ENCODE measurements around the gene SART3.

DNA sequence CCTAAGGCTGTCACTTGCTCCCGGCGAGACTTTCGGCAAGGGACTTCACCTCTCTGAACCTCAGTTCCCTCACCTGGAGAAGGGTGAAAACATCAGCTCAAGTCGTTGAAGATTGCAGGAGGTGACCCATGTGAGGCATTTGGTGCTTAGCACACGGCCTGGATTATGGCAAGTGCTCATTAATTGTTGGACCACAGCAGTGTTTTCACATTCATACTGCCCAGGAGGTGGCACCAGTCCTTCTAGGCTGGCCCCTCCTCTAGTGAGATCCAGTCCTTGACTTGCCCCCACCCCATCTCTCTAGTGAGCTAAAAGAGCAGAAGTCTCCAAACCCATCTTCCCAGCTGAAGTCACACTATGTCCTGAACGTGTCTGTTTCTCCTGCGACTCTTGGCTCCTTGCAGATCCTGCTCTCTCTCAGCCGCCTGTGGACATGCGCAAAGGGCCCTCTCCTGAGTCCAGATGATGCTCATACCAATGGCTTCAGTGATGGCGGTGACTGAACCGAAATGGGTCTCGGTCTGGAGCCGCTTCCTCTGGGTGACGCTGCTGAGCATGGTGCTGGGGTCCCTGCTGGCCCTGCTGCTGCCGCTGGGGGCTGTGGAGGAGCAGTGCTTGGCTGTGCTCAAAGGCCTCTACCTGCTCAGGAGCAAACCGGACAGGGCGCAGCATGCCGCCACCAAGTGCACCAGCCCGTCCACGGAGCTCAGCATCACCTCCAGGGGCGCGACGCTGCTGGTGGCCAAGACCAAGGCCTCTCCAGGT lies 44.3 kb downstream of the SART3 start:
- TF ChIP-seq EED (IDR thresholded peaks at IDR 0.05; ENCODE audit: low read depth), result no peak
- TF ChIP-seq YY1 (IDR thresholded peaks at IDR 0.05; ENCODE audit: low read depth, low read length), result no peak
- TF ChIP-seq, protein P1, sequence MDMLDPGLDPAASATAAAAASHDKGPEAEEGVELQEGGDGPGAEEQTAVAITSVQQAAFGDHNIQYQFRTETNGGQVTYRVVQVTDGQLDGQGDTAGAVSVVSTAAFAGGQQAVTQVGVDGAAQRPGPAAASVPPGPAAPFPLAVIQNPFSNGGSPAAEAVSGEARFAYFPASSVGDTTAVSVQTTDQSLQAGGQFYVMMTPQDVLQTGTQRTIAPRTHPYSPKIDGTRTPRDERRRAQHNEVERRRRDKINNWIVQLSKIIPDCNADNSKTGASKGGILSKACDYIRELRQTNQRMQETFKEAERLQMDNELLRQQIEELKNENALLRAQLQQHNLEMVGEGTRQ (IDR thresholded peaks at IDR 0.05; ENCODE audit: borderline replicate concordance, low read depth, low read length), result no peak
- no peak for TF ChIP-seq BHLHE40 (IDR thresholded peaks at IDR 0.05; ENCODE audit: borderline replicate concordance in 1 of 2, low read depth in 2 of 2, low read length in 1 of 2)
- TF ChIP-seq, protein P2, sequence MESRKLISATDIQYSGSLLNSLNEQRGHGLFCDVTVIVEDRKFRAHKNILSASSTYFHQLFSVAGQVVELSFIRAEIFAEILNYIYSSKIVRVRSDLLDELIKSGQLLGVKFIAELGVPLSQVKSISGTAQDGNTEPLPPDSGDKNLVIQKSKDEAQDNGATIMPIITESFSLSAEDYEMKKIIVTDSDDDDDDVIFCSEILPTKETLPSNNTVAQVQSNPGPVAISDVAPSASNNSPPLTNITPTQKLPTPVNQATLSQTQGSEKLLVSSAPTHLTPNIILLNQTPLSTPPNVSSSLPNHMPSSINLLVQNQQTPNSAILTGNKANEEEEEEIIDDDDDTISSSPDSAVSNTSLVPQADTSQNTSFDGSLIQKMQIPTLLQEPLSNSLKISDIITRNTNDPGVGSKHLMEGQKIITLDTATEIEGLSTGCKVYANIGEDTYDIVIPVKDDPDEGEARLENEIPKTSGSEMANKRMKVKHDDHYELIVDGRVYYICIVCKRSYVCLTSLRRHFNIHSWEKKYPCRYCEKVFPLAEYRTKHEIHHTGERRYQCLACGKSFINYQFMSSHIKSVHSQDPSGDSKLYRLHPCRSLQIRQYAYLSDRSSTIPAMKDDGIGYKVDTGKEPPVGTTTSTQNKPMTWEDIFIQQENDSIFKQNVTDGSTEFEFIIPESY (IDR thresholded peaks at IDR 0.05), result no peak
- no peak for TF ChIP-seq ZNF274 (IDR thresholded peaks at IDR 0.05; ENCODE audit: insufficient read depth, insufficient read length)
- TF ChIP-seq POLR2A (IDR thresholded peaks at IDR 0.05; ENCODE audit: low read depth, low read length), result 0 out of 2 replicates have a peak, but pooled peaks have one; percentile 41
- TF ChIP-seq, protein P3, sequence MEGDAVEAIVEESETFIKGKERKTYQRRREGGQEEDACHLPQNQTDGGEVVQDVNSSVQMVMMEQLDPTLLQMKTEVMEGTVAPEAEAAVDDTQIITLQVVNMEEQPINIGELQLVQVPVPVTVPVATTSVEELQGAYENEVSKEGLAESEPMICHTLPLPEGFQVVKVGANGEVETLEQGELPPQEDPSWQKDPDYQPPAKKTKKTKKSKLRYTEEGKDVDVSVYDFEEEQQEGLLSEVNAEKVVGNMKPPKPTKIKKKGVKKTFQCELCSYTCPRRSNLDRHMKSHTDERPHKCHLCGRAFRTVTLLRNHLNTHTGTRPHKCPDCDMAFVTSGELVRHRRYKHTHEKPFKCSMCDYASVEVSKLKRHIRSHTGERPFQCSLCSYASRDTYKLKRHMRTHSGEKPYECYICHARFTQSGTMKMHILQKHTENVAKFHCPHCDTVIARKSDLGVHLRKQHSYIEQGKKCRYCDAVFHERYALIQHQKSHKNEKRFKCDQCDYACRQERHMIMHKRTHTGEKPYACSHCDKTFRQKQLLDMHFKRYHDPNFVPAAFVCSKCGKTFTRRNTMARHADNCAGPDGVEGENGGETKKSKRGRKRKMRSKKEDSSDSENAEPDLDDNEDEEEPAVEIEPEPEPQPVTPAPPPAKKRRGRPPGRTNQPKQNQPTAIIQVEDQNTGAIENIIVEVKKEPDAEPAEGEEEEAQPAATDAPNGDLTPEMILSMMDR (IDR thresholded peaks at IDR 0.05 in 2 of 3, conservative IDR thresholded peaks at IDR 0.05 in 1 of 3; ENCODE audit: control insufficient read depth in 2 of 3, extremely low read depth in 1 of 3, insufficient read depth in 1 of 3, low read depth in 3 of 3, low read length in 3 of 3), result 0 out of 6 replicates have a peak, but pooled peaks of 1 of the 3 experiments have one; percentile 2
- TF ChIP-seq MYC (IDR thresholded peaks at IDR 0.05; ENCODE audit: insufficient read depth, insufficient read length, insufficient replicate concordance, low read length, severe bottlenecking), result no peak
- TF ChIP-seq, protein P4, sequence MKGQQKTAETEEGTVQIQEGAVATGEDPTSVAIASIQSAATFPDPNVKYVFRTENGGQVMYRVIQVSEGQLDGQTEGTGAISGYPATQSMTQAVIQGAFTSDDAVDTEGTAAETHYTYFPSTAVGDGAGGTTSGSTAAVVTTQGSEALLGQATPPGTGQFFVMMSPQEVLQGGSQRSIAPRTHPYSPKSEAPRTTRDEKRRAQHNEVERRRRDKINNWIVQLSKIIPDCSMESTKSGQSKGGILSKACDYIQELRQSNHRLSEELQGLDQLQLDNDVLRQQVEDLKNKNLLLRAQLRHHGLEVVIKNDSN (IDR thresholded peaks at IDR 0.05; ENCODE audit: borderline replicate concordance, extremely low read length, insufficient read depth, low read depth, low read length), result no peak

All from GM12878 (cell line).